ENCODE measurements around the gene RALGPS2. TPM values are rescaled to one million over a fixed set of nuclear protein-coding genes. Genes with fewer than 3 reads are reported as not detected.
"Not testable (repeated sequence)": the region's sequence is repeated elsewhere in the genome, so short reads cannot be mapped to it uniquely, and the experiment has no call there.

RALGPS2 gene
- total RNA-seq, 1 donor from 2014 or later: 2.6 TPM

DNA sequence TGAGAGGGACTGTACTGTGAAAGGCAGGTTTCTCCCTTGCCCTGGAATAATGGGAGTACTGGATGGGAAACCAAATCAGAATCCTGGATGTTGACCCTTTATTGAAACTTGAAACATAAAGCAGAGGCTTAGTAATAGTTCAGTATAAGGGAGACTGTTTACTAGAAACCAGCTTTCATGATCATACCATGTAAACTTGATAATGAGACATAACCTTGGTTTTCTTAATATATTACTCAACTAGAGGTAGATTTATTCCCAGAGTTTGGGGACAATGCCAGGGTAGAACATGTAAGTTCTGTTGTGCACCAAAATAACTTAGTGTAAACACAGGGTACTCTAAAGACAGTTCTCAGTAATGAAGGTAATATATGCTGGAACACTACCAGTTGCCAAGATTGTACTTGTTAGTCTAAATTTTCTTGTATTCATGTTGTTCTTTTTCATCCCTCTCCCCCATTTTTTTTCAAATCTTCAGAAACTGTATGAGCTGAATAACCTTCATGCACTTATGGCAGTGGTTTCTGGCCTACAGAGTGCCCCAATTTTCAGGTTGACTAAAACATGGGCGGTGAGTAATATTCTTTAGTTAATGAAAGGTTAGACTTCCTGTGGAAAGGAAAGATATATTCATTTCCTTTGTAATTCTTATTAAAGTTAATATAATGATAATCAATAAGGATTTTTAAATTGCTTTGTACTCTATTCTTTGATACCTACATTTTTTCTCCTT lies 96.3 kb downstream of the RALGPS2 start:
- H3K27me3 Mint-ChIP-seq: no peaks in the 10 kb centered on the region
- H3K4me3 Mint-ChIP-seq: no peak overlapping the region
- no peaks in the 10 kb centered on the region for H3K36me3 Mint-ChIP-seq (ENCODE audit: low read depth)
- DNase-seq: no peak
- intact Hi-C loops (cut with micrococcal nuclease): no loop called here
- no peak overlapping the region for H3K27ac Mint-ChIP-seq
- H3K9me3 Mint-ChIP-seq: peaks cover 13% of the 10 kb centered on the region
- peaks cover 5% of the 10 kb centered on the region for H3K4me1 Mint-ChIP-seq

DNA sequence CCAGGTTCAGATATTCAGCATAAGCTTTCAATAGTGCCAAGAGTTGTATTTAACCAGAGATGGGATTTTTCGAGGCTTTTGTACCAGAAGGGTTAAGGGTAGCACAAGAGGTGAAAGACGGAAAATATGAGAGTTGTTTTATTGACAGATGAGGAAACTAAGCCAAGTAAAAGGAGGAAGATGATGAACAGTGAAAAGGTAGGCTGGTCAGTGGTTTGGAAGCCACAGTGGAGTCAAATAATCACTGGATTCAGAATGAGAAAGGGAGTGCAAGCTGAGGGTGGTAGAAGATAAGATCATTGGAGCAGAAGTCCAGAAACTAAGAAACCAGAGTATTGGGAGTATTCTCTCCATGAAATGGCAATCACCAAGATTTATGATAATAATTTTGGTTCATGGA lies 100.1 kb downstream of the RALGPS2 start:
- Mint-ChIP-seq H3K4me1 (peaks cover 5% of the 10 kb centered on the region), H3K4me3 (no peak overlapping the region), H3K36me3 (ENCODE audit: low read depth) (no peaks in the 10 kb centered on the region), H3K9me3 (peaks cover 13% of the 10 kb centered on the region), H3K27ac (no peak overlapping the region), H3K27me3 (no peaks in the 10 kb centered on the region)
- no peak for DNase-seq
- intact Hi-C loops (cut with micrococcal nuclease): no loop called here

DNA sequence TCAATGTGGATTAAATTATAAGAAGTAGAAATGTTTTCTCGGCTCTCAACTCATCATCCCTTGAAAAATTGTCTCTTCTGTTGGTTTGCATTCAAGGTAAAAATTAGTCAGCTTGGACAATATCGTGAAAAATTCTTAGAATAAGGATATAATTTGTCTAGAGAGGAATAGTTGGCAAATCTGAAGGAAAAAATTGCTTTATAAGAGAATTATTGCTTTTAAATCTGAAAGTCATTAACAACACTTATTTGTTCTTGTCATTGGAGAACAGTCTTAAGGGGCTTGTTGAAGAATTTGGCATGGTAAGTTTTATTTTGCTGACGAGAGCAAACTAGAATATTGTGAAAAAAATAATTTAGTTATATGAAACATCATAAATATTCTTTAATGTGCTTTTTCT lies 119.4 kb downstream of the RALGPS2 start:
- H3K36me3 Mint-ChIP-seq (ENCODE audit: low read depth): no peaks in the 10 kb centered on the region
- H3K27ac Mint-ChIP-seq: no peak overlapping the region
- no peak for DNase-seq
- no peak overlapping the region for H3K4me3 Mint-ChIP-seq
- intact Hi-C loops (cut with micrococcal nuclease): no loop called here
- H3K4me1 Mint-ChIP-seq: no peaks in the 10 kb centered on the region
- no peaks in the 10 kb centered on the region for H3K27me3 Mint-ChIP-seq
- no peaks in the 10 kb centered on the region for H3K9me3 Mint-ChIP-seq

DNA sequence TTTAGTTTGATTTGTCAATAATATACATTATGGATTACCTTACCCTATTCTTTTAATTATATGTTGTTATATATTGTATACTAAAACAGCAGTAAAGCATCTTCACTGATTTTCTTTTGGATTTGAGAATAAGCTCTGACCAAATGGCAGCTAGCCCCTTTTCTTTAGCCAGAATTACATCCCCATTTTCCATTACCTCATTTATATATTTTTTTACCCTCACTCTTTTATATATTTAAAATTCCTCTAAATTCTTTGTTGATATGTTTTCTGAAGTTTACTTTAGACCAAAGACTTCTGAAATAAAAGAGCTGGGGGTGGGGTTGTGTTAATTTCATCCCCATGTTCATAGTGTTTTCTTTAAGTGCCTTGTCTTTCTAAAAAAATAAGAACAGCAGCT lies 121.3 kb downstream of the RALGPS2 start:
- no peak for DNase-seq
- H3K27ac Mint-ChIP-seq: no peak overlapping the region
- H3K36me3 Mint-ChIP-seq (ENCODE audit: low read depth): no peaks in the 10 kb centered on the region
- no peak overlapping the region for H3K4me3 Mint-ChIP-seq
- no peaks in the 10 kb centered on the region for H3K4me1 Mint-ChIP-seq
- intact Hi-C loops (cut with micrococcal nuclease): no loop called here
- no peaks in the 10 kb centered on the region for H3K27me3 Mint-ChIP-seq
- no peaks in the 10 kb centered on the region for H3K9me3 Mint-ChIP-seq

DNA sequence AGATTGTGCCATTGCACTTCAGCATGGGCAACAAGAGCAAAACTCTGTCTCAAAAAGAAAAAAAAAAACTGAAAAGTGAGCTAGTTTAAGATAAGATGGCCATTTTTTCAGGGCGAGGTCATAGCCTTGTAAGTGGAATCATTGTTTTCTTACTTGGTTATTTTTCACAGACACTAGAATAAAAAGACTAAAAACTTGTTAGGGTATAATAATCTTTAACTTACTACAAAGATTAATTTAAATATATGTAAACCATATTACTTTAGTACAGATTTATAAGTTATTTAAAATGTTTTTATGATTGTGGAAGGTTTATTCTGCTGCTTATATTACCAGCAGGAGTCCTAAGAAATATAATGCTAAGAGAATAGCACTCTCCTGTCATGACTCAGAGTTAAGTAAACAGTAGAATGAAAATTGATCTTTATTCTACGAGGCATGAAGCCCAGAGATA lies 122.4 kb downstream of the RALGPS2 start:
- intact Hi-C loops (cut with micrococcal nuclease): no loop called here
- Mint-ChIP-seq H3K4me3 (no peak overlapping the region), H3K36me3 (ENCODE audit: low read depth) (no peaks in the 10 kb centered on the region), H3K4me1 (no peaks in the 10 kb centered on the region), H3K9me3 (no peaks in the 10 kb centered on the region), H3K27me3 (no peaks in the 10 kb centered on the region), H3K27ac (no peak overlapping the region)
- no peak for DNase-seq

DNA sequence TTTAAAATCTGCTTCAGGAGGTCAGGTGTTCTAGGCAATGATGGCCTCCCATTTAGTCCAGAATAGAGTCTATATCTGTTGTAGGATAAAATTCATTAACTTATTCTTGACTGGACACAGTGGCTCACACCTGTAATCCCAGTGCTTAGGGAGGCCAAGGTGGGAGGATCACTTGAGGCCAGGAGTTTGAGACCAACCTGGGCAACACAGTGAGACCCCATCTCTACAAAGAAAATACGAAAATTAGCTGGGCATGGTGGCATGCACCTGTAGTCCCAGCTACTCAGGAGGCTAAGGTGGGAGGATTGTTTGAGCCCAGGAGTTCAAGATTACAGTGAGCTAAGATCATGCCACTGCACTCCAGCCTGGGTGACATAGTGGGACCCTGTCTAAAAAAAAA lies 122.9 kb downstream of the RALGPS2 start:
- intact Hi-C loops (cut with micrococcal nuclease); H3K36me3 Mint-ChIP-seq (ENCODE audit: low read depth); H3K27ac Mint-ChIP-seq; DNase-seq; H3K27me3 Mint-ChIP-seq; H3K9me3 Mint-ChIP-seq; H3K4me3 Mint-ChIP-seq; H3K4me1 Mint-ChIP-seq: not testable (repeated sequence)

DNA sequence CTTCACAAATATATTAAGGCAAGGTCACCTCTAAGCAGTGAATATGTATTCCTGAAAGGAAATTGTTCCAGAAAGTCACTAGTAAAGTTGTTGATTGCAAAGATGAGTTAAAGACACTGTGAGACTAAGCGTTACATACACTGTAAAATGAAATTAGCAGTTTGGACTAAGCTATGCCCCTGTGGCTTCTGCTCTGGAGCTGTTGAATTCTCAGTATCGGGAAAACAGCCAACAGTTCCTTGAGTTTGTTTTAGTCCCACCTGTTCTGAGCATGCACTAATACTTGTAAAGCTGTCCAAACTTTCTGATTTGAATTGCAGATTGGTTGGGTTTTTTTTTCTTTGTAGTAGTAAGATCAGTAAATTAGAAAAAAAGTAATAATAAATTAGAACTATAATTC lies 124.9 kb downstream of the RALGPS2 start:
- Mint-ChIP-seq H3K27me3 (no peaks in the 10 kb centered on the region), H3K9me3 (no peaks in the 10 kb centered on the region), H3K4me1 (no peaks in the 10 kb centered on the region), H3K27ac (no peak overlapping the region), H3K4me3 (no peak overlapping the region), H3K36me3 (ENCODE audit: low read depth) (no peaks in the 10 kb centered on the region)
- no peak for DNase-seq
- intact Hi-C loops (cut with micrococcal nuclease): no loop called here

DNA sequence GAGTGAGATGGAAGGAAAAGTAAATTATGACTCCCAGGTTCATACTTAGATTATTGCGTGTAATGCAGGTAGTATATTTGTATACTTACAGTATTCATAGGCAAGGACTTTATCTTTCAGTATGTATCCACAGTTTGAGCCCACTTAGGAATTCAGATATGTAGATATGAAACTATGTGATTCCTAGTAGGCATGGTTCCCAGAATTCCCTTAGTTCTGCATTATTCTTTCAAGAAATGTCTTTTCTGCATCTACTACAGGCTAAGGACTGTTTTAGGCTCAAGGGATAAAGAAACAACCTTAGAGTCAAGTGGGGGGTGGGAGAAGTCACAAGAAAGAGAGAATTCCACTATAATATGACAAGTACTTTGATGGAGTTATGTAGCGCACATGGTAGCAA lies 132.1 kb downstream of the RALGPS2 start:
- Mint-ChIP-seq H3K27ac (no peak overlapping the region), H3K4me3 (no peak overlapping the region), H3K36me3 (ENCODE audit: low read depth) (no peaks in the 10 kb centered on the region), H3K27me3 (no peaks in the 10 kb centered on the region), H3K9me3 (no peaks in the 10 kb centered on the region), H3K4me1 (no peaks in the 10 kb centered on the region)
- intact Hi-C loops (cut with micrococcal nuclease): no loop called here
- no peak for DNase-seq

DNA sequence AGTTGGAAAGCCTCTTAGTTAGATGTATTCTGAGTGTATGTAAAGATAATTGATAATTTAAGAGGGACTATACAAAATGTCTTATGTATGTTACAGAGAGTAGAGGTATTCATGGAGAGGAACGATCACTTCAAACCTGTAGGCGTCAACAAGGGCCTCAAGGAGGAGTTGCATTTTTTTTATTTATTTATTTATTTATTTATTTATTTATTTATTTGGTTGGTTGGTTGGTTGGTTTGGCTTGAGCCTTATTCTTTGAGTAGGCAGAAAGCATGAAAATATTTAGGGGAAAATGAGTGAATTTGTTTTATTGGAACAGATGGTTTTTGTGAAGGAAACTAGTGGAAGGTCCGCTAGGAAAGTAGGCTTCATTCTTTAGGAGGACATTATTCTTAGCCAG lies 137.4 kb downstream of the RALGPS2 start:
- Mint-ChIP-seq H3K9me3 (no peaks in the 10 kb centered on the region), H3K36me3 (ENCODE audit: low read depth) (no peaks in the 10 kb centered on the region), H3K27me3 (no peaks in the 10 kb centered on the region), H3K4me3 (no peak overlapping the region), H3K27ac (no peak overlapping the region), H3K4me1 (no peaks in the 10 kb centered on the region)
- no peak for DNase-seq
- intact Hi-C loops (cut with micrococcal nuclease): no loop called here

DNA sequence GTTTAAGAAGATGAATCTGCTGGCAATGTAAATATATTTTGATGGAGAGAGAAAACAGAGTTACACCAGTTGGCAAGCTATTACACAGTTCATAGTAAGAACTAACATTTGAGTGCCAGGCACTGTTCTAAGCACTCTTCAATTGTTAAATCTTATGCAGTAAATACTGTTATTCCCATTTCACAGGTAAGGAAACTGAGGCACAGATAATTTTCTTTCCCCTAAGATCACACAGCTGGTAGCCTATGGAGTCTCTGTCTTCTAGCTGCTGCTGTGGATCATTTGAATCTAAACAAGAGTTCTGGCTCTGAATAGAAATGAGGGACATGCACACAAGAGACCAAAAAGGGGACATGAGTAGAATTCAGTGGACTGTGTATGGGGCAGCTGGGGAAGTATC lies 137.8 kb downstream of the RALGPS2 start:
- peaks cover 3% of the 10 kb centered on the region for H3K4me1 Mint-ChIP-seq
- intact Hi-C loops (cut with micrococcal nuclease): no loop called here
- DNase-seq: no peak
- no peaks in the 10 kb centered on the region for H3K9me3 Mint-ChIP-seq
- H3K4me3 Mint-ChIP-seq: no peak overlapping the region
- no peaks in the 10 kb centered on the region for H3K27me3 Mint-ChIP-seq
- no peak overlapping the region for H3K27ac Mint-ChIP-seq
- no peaks in the 10 kb centered on the region for H3K36me3 Mint-ChIP-seq (ENCODE audit: low read depth)

DNA sequence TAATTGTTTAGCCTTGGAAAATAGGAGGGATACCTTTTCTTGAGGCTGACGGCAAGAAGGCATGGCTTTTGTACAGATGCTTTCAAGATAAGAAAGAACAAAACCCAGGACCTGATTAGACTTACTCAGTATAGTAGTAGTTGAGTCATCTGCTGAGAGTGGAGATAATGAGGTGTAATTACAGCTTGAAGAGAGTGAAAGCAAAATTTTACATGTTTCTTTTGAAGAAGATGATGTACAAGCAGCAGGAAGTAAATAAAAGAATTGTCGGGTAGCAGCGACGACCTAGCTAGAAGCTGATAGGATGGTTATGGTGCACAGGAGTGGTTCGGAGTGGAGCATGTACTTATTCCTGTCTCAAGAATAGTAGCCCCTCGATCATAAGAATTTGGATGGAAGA lies 139.3 kb downstream of the RALGPS2 start:
- Mint-ChIP-seq H3K4me1 (peaks cover 3% of the 10 kb centered on the region), H3K4me3 (no peak overlapping the region), H3K36me3 (ENCODE audit: low read depth) (no peaks in the 10 kb centered on the region), H3K9me3 (no peaks in the 10 kb centered on the region), H3K27ac (no peak overlapping the region), H3K27me3 (no peaks in the 10 kb centered on the region)
- intact Hi-C loops (cut with micrococcal nuclease): no loop called here
- DNase-seq: no peak

DNA sequence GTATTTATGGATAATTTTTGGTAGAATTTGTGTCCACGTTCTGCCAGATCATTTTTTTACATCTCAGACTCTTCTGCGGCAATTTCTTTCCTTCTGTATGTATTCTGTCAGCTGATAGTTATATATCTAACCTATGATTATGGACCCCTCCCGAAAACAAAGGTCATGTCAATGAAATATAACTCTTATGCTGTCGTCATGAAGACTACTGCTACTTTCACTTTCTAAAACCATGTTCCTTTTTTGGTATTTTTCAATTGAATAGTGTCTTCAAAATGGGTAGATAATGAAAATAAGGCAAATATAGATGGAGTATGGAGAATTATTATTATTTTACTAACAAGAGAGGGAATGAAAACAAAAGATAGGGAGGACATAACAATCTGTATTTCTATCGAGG lies 142.6 kb downstream of the RALGPS2 start:
- no peak overlapping the region for H3K4me3 Mint-ChIP-seq
- DNase-seq: no peak
- peaks cover 5% of the 10 kb centered on the region for H3K4me1 Mint-ChIP-seq
- H3K27ac Mint-ChIP-seq: no peak overlapping the region
- no peaks in the 10 kb centered on the region for H3K36me3 Mint-ChIP-seq (ENCODE audit: low read depth)
- intact Hi-C loops (cut with micrococcal nuclease): no loop called here
- H3K27me3 Mint-ChIP-seq: no peaks in the 10 kb centered on the region
- no peaks in the 10 kb centered on the region for H3K9me3 Mint-ChIP-seq

DNA sequence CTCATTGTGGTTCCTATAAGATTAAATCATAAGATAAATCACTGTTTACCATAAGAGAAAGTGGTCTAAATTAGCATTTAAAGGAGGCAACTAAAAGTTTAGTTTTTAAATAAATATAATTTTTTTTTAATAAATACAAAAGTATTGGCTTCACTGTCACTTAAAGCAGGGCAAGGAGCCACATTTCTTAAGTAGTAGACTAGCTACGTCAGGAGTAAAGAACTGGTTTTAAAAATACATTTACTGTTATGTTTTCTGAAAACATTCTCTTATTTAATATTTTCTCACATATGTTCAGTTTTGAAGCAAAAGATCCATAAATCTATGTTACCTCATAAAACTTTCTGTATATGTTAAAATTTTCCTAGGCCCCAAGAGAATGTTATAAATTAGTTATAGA lies 143.7 kb downstream of the RALGPS2 start:
- no peak overlapping the region for H3K4me3 Mint-ChIP-seq
- DNase-seq: no peak
- no peaks in the 10 kb centered on the region for H3K36me3 Mint-ChIP-seq (ENCODE audit: low read depth)
- no peaks in the 10 kb centered on the region for H3K9me3 Mint-ChIP-seq
- H3K27ac Mint-ChIP-seq: no peak overlapping the region
- intact Hi-C loops (cut with micrococcal nuclease): no loop called here
- no peaks in the 10 kb centered on the region for H3K27me3 Mint-ChIP-seq
- peaks cover 8% of the 10 kb centered on the region for H3K4me1 Mint-ChIP-seq

DNA sequence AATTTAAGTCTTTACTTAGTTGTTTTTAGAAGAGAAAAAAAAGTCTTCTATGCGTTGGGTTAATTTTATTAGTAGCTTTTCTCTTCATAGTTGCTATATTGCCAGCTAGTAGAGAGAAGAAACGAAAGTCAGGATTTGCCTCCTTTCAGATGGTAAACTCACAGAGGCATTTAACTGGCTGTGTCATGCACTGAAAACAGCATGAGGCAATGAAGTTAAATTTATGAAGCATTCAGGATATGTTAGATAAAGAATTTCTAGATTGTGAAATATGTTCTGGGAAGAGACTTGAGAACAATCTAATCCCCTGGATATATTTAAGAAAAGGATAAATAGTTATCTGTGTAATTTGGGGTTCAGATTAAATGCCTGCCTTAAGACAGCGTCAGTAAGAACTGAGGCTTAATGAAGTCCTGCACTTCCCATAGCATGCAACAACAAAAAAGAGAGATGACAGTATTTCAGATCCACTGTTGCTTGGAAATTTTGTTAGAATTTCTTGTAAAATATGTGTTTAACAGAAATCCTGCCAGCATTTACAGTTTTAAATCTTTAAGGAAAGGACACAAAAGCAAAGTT lies 144.2 kb downstream of the RALGPS2 start:
- Mint-ChIP-seq H3K4me1 (peaks cover 8% of the 10 kb centered on the region), H3K36me3 (ENCODE audit: low read depth) (no peaks in the 10 kb centered on the region), H3K27me3 (no peaks in the 10 kb centered on the region), H3K27ac (no peak overlapping the region), H3K4me3 (no peak overlapping the region), H3K9me3 (no peaks in the 10 kb centered on the region)
- no peak for DNase-seq
- intact Hi-C loops (cut with micrococcal nuclease): no loop called here

DNA sequence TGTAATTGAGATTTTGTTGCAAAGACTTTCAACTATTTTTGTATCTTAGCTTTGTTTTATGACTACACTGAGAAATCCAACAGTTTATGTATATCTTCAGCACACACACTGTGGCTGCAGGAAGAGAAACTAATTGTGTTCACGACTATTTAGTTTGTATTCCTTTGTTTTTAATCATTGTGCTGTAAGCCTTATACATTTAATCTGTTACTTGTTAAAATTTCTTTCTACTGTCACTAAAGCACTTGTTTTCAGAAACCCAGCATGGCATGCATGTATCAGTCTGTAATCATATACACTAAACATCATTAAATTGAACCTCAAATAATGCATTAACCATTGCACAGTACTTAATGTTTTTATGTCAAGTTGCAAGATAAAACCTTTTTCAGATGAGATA lies 145.2 kb downstream of the RALGPS2 start:
- Mint-ChIP-seq H3K36me3 (ENCODE audit: low read depth) (no peaks in the 10 kb centered on the region), H3K27me3 (no peaks in the 10 kb centered on the region), H3K9me3 (no peaks in the 10 kb centered on the region), H3K27ac (no peak overlapping the region), H3K4me1 (peaks cover 8% of the 10 kb centered on the region), H3K4me3 (no peak overlapping the region)
- intact Hi-C loops (cut with micrococcal nuclease): no loop called here
- DNase-seq: no peak
